GM12872 (cell line): Measurements from ENCODE around the gene IGSF3.

Experiments used
- CTCF ChIP-seq: IDR thresholded peaks from 3 replicates; pipeline ENCODE4 v1.5.1; 2011; ENCODE audit warnings: low read depth, mild to moderate bottlenecking, low read length, moderate library complexity; ENCODE audit not compliant: insufficient read depth

IGSF3 gene

GRCh38 chr1:116697548-116698243 lies 30.2 kb upstream of the IGSF3 start:
- no peak for TF ChIP-seq CTCF

GRCh38 chr1:116694524-116694923 lies 27.0 kb upstream of the IGSF3 start:
- TF ChIP-seq CTCF, result no peak

DNA sequence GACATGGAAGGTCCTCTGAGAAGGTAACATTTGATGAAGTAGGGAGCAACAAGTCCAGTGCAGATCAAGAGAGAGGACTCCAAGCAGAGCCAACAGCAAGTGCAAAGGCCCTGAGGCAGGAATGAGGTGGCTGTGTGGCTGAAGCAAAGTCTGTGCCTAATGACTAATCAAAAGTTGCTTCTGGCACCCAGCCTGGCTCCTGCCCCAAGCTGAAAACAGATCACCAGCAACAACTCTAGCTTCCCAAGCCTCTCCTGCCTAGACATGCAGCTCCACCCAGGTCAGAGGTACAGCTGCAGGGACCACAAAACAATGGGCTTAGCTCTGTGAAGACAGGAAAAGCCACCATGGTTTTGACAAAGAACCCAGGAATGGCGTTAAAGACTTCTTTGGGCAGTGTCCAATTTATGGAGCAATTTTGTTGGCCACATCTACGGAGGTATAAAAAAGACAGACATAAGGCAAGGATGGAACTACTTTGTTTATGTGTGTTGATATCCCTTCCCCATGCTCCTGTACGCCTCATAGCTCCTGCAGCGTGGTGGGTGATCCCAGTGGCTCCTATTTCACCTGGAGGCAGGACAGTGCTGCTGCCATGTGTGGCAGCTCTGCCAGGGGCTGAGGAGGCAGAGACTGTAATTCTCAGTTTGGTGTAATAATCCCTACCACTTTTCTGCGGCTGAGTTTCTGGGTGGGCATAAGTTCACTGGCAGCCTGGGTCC lies 26.4 kb upstream of the IGSF3 start:
- TF ChIP-seq CTCF, result no peak

- no peak for TF ChIP-seq CTCF
Observed at GRCh38 chr1:116692879-116693278, 25.3 kb upstream of the IGSF3 start.

DNA sequence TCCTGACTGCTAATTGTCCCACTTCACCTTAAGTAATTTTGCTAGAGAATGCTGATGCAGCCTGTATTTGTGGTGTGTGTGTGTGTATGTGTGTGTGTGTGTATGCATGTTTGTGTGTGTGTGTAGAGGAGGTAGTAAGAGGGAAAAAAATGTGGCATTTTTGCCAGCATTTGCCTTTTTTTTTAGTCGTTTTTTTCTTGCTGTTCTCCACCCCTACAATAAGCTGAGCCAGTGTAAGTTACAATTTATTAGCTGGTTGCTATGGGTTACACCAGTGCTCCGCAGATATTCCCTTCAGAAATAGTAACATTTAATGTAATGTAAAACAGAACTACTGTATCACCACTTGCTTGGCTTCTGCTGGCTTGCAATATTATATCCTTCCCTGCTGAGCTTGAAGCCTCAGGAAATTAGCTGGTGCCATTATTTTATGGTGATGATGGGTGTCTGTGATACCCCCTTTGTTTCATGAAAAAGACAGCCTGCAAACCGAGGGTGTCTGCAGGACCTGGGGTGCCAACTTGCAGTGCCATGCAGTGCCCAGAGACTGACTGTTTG lies 23.4 kb upstream of the IGSF3 start:
- no peak for TF ChIP-seq CTCF

- TF ChIP-seq CTCF, result no peak
Observed at GRCh38 chr1:116690396-116690848, 22.9 kb upstream of the IGSF3 start.

- TF ChIP-seq CTCF, result no peak
Observed at GRCh38 chr1:116686723-116687352, 19.3 kb upstream of the IGSF3 start.
